PFSK-1 (cell line): ENCODE results near the gene CTU1.

Experiments
- POLR2AphosphoS5 ChIP-seq: IDR thresholded peaks from 2 replicates; pipeline ENCODE4 v1.6.1; 2012; ENCODE audit warnings: low read depth, mild to moderate bottlenecking, control low read depth, low read length, moderate library complexity
- REST ChIP-seq, 2 experiments: IDR thresholded peaks; 2 replicates each; pipeline versions ENCODE4 v1.6.1 to v1.8.0; 2011 to 2012; ENCODE audit warnings: low read depth in 2 of 2, low read length in 2 of 2, control low read depth in 1 of 2, inconsistent platforms in 1 of 2, mild to moderate bottlenecking in 1 of 2, moderate library complexity in 1 of 2; ENCODE audit not compliant: insufficient read depth in 1 of 2
- SIN3A ChIP-seq: IDR thresholded peaks from 2 replicates; pipeline ENCODE4 v1.6.1; 2012; ENCODE audit warnings: mild to moderate bottlenecking, low read length, moderate library complexity, borderline replicate concordance; ENCODE audit not compliant: insufficient read depth

GRCh38 chr19:51108805-51109146 lies 567 bp upstream of the CTU1 start:
- TF ChIP-seq POLR2AphosphoS5 (no peak), SIN3A (no peak), REST (IDR thresholded peaks at IDR 0.05; ENCODE audit: insufficient read depth in 1 of 2, low read depth in 2 of 2, low read length in 2 of 2) (no peak)
